ENCODE measurements around the gene IGLL5.
A peak's percentile ranks its signal among the peaks of the same experiment; 100 is the strongest.

Gene IGLL5

GRCh38 chr22:22941831-22942510 is 54.4 kb downstream of the IGLL5 start:
- DNase-seq = no peak

GRCh38 chr22:22942511-22943329 is 55.1 kb downstream of the IGLL5 start:
- peak in 1 of 2 experiments; percentile 68 for DNase-seq

- DNase-seq = no peak
Observed at GRCh38 chr22:22943521-22944267, 56.1 kb downstream of the IGLL5 start.

- DNase-seq = no peak
Observed at GRCh38 chr22:22944268-22944985, 56.8 kb downstream of the IGLL5 start.

- no peak for DNase-seq
Observed at GRCh38 chr22:22945195-22945594, 57.6 kb downstream of the IGLL5 start.

Measured in NCI-H1930 (cell line).